Activated CD4-positive, alpha-beta T cell treated with anti-CD3 and anti-CD28 coated beads, Interleukin-2, amount 10 ng/mL, durations not matched to agents 7 days and 5 days (primary cell): ENCODE measurements around the gene RPS6KA2. TPM values are rescaled to one million over a fixed set of nuclear protein-coding genes. Genes with fewer than 3 reads are reported as not detected.

Experiments
- CTCF ChIA-PET: fragments of 350-600 bp; sonication (Branson Sonifier 250); formaldehyde crosslinking; loops from one replicate; lab custom pipeline; 2021; ENCODE audit warnings: antibody characterized with exemption; lab: Charles Lee
- POLR2A ChIA-PET: fragments of 350-600 bp; sonication (Branson Sonifier 250); formaldehyde crosslinking; loops from one replicate; lab custom pipeline; 2021; ENCODE audit warnings: antibody characterized with exemption; lab: Charles Lee
- DNase-seq: peaks from one replicate; pipeline ENCODE4 v3.0.0-alpha.2; 2020
- H3K27ac Mint-ChIP-seq: one replicate; pipeline ENCODE4 v1.8.0; 2021; ENCODE audit warnings: mild to moderate bottlenecking, moderate library complexity, mixed read lengths
- H3K27me3 Mint-ChIP-seq: one replicate; pipeline ENCODE4 v1.8.0; 2021; ENCODE audit warnings: mixed read lengths
- H3K36me3 Mint-ChIP-seq: one replicate; pipeline ENCODE4 v1.8.0; 2021; ENCODE audit warnings: low read depth, mixed read lengths
- H3K4me1 Mint-ChIP-seq: one replicate; pipeline ENCODE4 v1.8.0; 2021; ENCODE audit warnings: mixed read lengths
- H3K4me3 Mint-ChIP-seq: one replicate; pipeline ENCODE4 v1.8.0; 2021; ENCODE audit warnings: mild to moderate bottlenecking, moderate library complexity, mixed read lengths
- H3K9me3 Mint-ChIP-seq: one replicate; pipeline ENCODE4 v1.8.0; 2021; ENCODE audit warnings: mixed read lengths
- total RNA-seq, 2 experiments: library from RNA; stranded (reverse); gene quantifications; one replicate each; pipeline ENCODE4 v1.2.3, GENCODE V29; 2021

Gene RPS6KA2
- total RNA-seq, 2 experiments from 2014 or later, result 3.6 to 4.0 TPM

DNA sequence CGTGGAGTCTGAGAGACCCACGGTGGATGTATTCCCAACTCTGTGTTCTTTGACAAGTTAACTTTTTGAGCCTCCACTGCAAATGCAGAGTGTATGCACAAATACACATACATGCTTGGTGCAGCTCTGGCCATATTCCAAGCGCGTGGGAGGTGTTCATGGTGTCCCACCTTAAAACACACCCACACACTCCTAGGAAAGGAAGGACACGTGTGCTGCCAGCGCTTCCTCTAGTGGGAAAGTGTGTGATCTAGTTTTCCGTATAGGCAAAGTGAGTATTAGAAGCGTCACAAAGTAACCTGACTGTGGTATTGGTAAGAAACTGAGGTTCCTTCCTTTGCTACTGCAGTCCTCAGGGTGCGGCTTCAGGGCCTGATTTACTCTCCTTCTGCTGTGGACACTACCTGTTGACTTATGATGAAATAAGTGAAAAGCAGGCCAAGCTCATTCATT is 208.3 kb downstream of the RPS6KA2 start:
- Mint-ChIP-seq H3K4me1 (peaks cover 76% of the 10 kb centered on the region), H3K27me3 (no peaks in the 10 kb centered on the region), H3K4me3 (no peak overlapping the region), H3K36me3 (peaks cover 40% of the 10 kb centered on the region), H3K9me3 (peaks cover 23% of the 10 kb centered on the region), H3K27ac (peak overlapping the region; percentile 86)
- no peak for DNase-seq
- CTCF ChIA-PET, result interaction anchor here (1.4 kb wide), 1 partner anchor 37 kb away, joined by 3 read pairs; no protein-coding TSS in a partner anchor
- POLR2A ChIA-PET, result no interaction called here

DNA sequence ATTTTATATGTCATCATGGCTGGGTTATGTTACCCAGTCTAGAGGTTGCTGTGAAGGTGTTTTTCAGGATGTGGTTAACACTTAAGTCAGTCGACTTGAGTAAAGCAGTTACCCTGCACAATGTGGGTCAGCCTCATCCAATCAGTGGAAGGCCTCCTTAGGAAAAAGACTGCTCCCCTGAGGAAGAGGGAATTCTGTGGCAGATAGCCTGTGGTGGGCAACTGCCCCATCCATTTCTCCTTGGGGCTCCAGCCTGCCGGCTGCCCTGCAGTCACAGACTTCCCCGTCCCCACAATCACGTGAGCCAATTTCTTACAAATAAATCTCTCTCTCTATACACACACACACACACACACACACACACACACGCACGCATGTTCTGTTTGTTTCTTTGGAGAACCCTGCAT is 209.8 kb downstream of the RPS6KA2 start:
- peak overlapping the region; percentile 86 for H3K27ac Mint-ChIP-seq
- DNase-seq, result peak; percentile 67
- H3K9me3 Mint-ChIP-seq, result peaks cover 23% of the 10 kb centered on the region
- peaks cover 85% of the 10 kb centered on the region for H3K4me1 Mint-ChIP-seq
- peaks cover 40% of the 10 kb centered on the region for H3K36me3 Mint-ChIP-seq
- no peak overlapping the region for H3K4me3 Mint-ChIP-seq
- POLR2A ChIA-PET, result no interaction called here
- CTCF ChIA-PET, result interaction anchor here (1.4 kb wide), 1 partner anchor 36 kb away, joined by 3 read pairs; no protein-coding TSS in a partner anchor
- H3K27me3 Mint-ChIP-seq, result no peaks in the 10 kb centered on the region

DNA sequence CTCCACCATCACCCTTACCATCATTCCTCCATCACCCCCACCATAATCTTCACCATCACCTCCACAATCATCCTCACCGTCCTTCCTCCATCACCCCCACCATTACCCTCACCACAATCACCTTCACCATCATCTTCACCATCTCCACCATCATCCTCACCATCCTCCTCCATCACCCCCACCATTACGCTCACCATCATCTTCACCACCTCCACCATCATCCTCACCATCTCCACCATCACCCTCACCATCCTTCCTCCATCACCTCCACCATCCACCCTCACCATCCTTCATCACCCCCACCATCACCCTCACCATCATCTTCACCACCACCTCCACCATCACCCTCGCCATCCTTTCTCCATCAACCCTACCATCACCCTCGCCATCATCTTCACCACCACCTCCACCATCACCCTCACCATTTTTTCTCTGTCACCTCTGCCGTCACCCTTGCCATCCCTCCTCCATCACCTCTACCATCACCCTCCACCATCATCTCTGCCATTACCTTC is 211.2 kb downstream of the RPS6KA2 start:
- H3K27me3 Mint-ChIP-seq, result no peaks in the 10 kb centered on the region
- no peak for DNase-seq
- H3K36me3 Mint-ChIP-seq, result peaks cover 42% of the 10 kb centered on the region
- H3K4me1 Mint-ChIP-seq, result peaks cover 91% of the 10 kb centered on the region
- peaks cover 23% of the 10 kb centered on the region for H3K9me3 Mint-ChIP-seq
- ChIA-PET CTCF (interaction anchor here (0.9 to 1.1 kb wide), 2 partner anchors 10 to 30 kb away, joined by 3 read pairs; no protein-coding TSS in a partner anchor), POLR2A (no interaction called here)
- peak overlapping the region; percentile 86 for H3K27ac Mint-ChIP-seq
- H3K4me3 Mint-ChIP-seq, result no peak overlapping the region

DNA sequence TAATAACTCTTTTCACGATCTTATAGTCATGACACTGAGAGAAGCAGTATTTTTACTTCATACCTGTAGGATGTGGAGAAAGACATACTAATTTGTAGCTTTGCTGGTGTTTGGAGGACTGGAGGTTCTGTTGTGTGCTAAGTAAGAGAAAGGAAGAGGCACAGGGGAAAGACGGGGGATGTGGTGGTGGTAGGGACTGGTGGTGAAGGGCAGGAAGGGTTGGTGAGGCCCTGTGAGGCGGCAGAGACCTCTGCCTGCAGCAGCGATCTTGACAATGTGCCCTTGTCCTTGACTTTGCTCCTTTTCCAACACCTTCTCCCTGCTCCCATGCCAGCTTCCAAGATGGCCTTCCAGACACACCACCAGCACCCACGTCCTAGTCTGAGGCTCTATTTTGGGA is 211.7 kb downstream of the RPS6KA2 start:
- H3K4me3 Mint-ChIP-seq, result peak overlapping the region; percentile 40

GRCh38 chr6:166413491-166413951 is 213.5 kb downstream of the RPS6KA2 start:
- Mint-ChIP-seq H3K4me3 (no peak overlapping the region), H3K36me3 (peaks cover 33% of the 10 kb centered on the region), H3K9me3 (peaks cover 23% of the 10 kb centered on the region), H3K27ac (peak overlapping the region; percentile 28), H3K4me1 (peaks cover 80% of the 10 kb centered on the region), H3K27me3 (peaks cover 2% of the 10 kb centered on the region)
- CTCF ChIA-PET, result interaction anchor here (1.0 kb wide), 1 partner anchor 79 kb away, joined by 3 read pairs; no protein-coding TSS in a partner anchor
- POLR2A ChIA-PET, result no interaction called here
- DNase-seq, result no peak

More for the DNA sequence above, 211.7 kb downstream of the RPS6KA2 start:
- Mint-ChIP-seq H3K36me3 (peaks cover 40% of the 10 kb centered on the region), H3K27me3 (no peaks in the 10 kb centered on the region), H3K4me1 (peaks cover 93% of the 10 kb centered on the region), H3K27ac (peak overlapping the region; percentile 86), H3K9me3 (peaks cover 23% of the 10 kb centered on the region)
- CTCF ChIA-PET, result interaction anchor here (0.8 to 1.1 kb wide), 2 partner anchors 9 to 34 kb away, joined by 3 read pairs; no protein-coding TSS in a partner anchor
- DNase-seq, result peak; percentile 71
- POLR2A ChIA-PET, result no interaction called here

- H3K36me3 Mint-ChIP-seq, result peaks cover 32% of the 10 kb centered on the region
- H3K4me3 Mint-ChIP-seq, result no peak overlapping the region
- peaks cover 77% of the 10 kb centered on the region for H3K4me1 Mint-ChIP-seq
- H3K27me3 Mint-ChIP-seq, result peaks cover 2% of the 10 kb centered on the region
- H3K9me3 Mint-ChIP-seq, result peaks cover 23% of the 10 kb centered on the region
- ChIA-PET CTCF (no interaction called here), POLR2A (no interaction called here)
- no peak for DNase-seq
- H3K27ac Mint-ChIP-seq, result peak overlapping the region; percentile 28
These were observed 214.1 kb downstream of the RPS6KA2 start for GRCh38 chr6:166412911-166413384.

GRCh38 chr6:166412156-166412910 is 214.7 kb downstream of the RPS6KA2 start:
- POLR2A ChIA-PET, result interaction anchor here (0.6 kb wide), 1 partner anchor 132 kb away, joined by 3 read pairs; no protein-coding TSS in a partner anchor
- H3K27me3 Mint-ChIP-seq, result peaks cover 2% of the 10 kb centered on the region
- H3K9me3 Mint-ChIP-seq, result peaks cover 22% of the 10 kb centered on the region
- DNase-seq, result no peak
- CTCF ChIA-PET, result no interaction called here
- peak overlapping the region; percentile 65 for H3K4me3 Mint-ChIP-seq
- H3K27ac Mint-ChIP-seq, result peak overlapping the region; percentile 97
- peaks cover 29% of the 10 kb centered on the region for H3K36me3 Mint-ChIP-seq
- H3K4me1 Mint-ChIP-seq, result peaks cover 71% of the 10 kb centered on the region

GRCh38 chr6:166411721-166412151 is 215.3 kb downstream of the RPS6KA2 start:
- peak overlapping the region; percentile 97 for H3K27ac Mint-ChIP-seq
- DNase-seq, result peak; percentile 59
- ChIA-PET POLR2A (interaction anchor here (0.6 kb wide), 1 partner anchor 131 kb away, joined by 3 read pairs; no protein-coding TSS in a partner anchor), CTCF (no interaction called here)
- H3K4me3 Mint-ChIP-seq, result peak overlapping the region; percentile 65
- H3K36me3 Mint-ChIP-seq, result peaks cover 23% of the 10 kb centered on the region
- H3K9me3 Mint-ChIP-seq, result peaks cover 16% of the 10 kb centered on the region
- peaks cover 2% of the 10 kb centered on the region for H3K27me3 Mint-ChIP-seq
- H3K4me1 Mint-ChIP-seq, result peaks cover 65% of the 10 kb centered on the region

GRCh38 chr6:166411271-166411670 is 215.8 kb downstream of the RPS6KA2 start:
- Mint-ChIP-seq H3K27ac (peak overlapping the region; percentile 97), H3K27me3 (peaks cover 2% of the 10 kb centered on the region), H3K4me3 (peak overlapping the region; percentile 65), H3K36me3 (peaks cover 19% of the 10 kb centered on the region), H3K9me3 (peaks cover 11% of the 10 kb centered on the region), H3K4me1 (peaks cover 60% of the 10 kb centered on the region)
- DNase-seq, result no peak
- POLR2A ChIA-PET, result no interaction called here
- CTCF ChIA-PET, result interaction anchor here (0.9 to 1.1 kb wide), 2 partner anchors 11 to 75 kb away, joined by 4 to 6 read pairs; no protein-coding TSS in a partner anchor

GRCh38 chr6:166410426-166410935 is 216.6 kb downstream of the RPS6KA2 start:
- DNase-seq, result no peak
- ChIA-PET CTCF (interaction anchor here (0.9 to 1.1 kb wide), 2 partner anchors 10 to 74 kb away, joined by 4 to 6 read pairs; no protein-coding TSS in a partner anchor), POLR2A (no interaction called here)
- Mint-ChIP-seq H3K4me3 (no peak overlapping the region), H3K27me3 (peaks cover 2% of the 10 kb centered on the region), H3K27ac (peak overlapping the region; percentile 97), H3K4me1 (peaks cover 52% of the 10 kb centered on the region), H3K36me3 (peaks cover 11% of the 10 kb centered on the region), H3K9me3 (peaks cover 4% of the 10 kb centered on the region)

- POLR2A ChIA-PET, result no interaction called here
- Mint-ChIP-seq H3K4me3 (no peak overlapping the region), H3K27me3 (peaks cover 2% of the 10 kb centered on the region), H3K9me3 (no peaks in the 10 kb centered on the region), H3K36me3 (peaks cover 2% of the 10 kb centered on the region), H3K27ac (no peak overlapping the region), H3K4me1 (peaks cover 39% of the 10 kb centered on the region)
- CTCF ChIA-PET, result interaction anchor here (1.0 kb wide), 1 partner anchor 8 kb away, joined by 3 read pairs; no protein-coding TSS in a partner anchor
- DNase-seq, result no peak
These were observed 217.9 kb downstream of the RPS6KA2 start for GRCh38 chr6:166408936-166409755.

GRCh38 chr6:166406197-166406596 is 220.9 kb downstream of the RPS6KA2 start:
- H3K4me1 Mint-ChIP-seq, result peaks cover 17% of the 10 kb centered on the region
- POLR2A ChIA-PET, result no interaction called here
- CTCF ChIA-PET, result interaction anchor here (1.1 kb wide), 1 partner anchor 9 kb away, joined by 3 read pairs; no protein-coding TSS in a partner anchor
- no peak overlapping the region for H3K4me3 Mint-ChIP-seq
- DNase-seq, result no peak
- no peaks in the 10 kb centered on the region for H3K9me3 Mint-ChIP-seq
- H3K36me3 Mint-ChIP-seq, result no peaks in the 10 kb centered on the region
- H3K27me3 Mint-ChIP-seq, result peaks cover 2% of the 10 kb centered on the region
- no peak overlapping the region for H3K27ac Mint-ChIP-seq
